Middle frontal gyrus (tissue), 1 donor: ENCODE measurements around the gene HMOX2.

Experiments used
- DNase-seq: peaks from one replicate; pipeline ENCODE4 v3.0.0-alpha.2; 2015; ENCODE audit warnings: low spot score; ENCODE audit errors: extremely low spot score

The HMOX2 gene

DNA sequence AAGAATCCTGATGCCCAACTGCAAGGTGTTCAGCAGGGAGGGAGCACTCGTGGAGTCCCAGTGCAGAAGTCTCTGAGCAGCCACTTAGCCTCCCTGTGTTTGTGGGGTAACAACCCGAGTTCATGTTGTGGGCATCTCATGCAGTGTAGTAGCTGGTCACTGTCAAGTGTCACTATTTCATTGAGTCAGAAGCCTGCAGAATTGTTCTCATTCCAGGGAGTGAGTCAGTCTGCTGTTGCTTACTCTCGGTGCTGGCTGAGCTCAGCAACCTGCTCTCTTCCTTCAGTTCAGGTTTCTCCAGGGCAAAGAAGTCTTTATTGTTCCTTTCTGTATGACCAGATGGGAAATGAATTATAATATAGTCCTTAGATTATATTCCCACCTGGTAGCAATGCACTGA, 24.1 kb downstream of the HMOX2 start:
- no peak for DNase-seq

DNA sequence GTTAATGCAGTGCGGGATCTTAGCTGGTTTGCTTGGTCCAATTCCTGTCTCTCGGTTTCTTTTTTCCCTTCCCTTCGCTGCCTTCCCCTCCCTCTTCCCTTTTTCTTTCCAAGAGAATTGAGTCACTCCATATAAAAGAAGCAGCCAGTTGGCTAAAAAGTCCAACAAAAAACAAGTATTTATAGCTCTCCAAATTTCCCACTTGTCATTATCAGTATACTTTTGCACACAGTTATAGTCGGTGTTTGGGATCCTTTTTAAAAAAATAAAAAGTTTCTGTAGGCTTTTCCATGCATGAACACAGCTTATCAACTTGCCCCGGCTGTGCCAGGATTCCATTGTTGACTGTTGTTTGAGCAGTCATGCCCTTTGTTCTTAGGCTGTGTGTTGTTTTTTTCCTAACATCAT, 24.9 kb downstream of the HMOX2 start:
- DNase-seq = no peak

DNA sequence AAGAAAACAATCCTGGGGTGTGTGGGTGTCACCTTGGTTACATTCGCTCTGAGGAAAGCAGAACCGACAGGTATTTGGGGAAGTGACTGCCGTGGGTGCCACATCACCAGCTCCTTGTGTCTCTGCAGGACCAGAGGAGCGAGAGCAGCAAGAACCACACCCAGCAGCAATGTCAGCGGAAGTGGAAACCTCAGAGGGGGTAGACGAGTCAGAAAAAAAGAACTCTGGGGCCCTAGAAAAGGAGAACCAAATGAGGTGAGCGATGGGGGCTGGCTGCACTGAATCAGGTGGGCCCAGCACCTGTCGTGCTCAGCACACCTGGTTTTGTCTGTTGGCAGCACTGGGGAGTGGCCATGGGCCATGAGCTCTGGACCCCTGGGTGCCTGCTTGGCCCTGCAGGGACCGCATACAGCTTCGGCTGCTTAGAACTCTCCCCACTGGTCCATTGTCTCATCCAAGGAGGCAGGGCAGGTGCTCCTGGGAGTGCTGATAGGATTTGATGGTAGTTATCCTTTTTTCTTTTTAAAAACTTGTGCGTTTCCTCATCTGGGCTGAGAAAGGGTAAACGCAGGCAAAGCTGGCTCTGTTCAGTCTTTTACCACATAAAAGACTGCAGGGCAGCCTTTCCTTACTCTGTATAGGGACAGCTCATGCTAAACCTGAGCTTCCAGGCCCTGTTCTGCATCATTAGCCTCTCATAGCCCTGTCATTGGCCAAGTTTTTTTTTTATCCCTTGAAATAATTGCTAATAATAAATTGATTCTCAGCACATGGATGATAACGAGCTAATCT, 29.4 kb downstream of the HMOX2 start:
- no peak for DNase-seq

DNA sequence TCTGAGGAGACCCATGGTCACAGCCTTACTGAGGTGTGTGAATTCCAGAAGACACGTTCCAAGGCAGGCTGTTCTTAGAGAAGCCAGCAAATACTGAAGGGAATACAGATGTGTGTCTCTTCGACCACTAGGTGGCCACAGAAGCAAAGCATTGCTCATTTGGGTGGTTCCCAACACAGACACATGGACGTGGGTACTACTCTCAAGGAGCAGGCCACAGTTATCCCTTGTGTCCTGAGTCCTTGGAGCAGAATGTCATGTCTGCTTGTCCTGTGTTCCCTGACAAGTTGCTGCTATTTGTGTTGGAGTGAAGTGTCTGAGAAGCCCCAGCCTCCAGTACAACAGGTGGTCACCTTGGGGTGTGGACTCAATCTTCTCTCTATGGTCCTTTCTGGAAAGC, 30.3 kb downstream of the HMOX2 start:
- DNase-seq = peak; percentile 71

DNA sequence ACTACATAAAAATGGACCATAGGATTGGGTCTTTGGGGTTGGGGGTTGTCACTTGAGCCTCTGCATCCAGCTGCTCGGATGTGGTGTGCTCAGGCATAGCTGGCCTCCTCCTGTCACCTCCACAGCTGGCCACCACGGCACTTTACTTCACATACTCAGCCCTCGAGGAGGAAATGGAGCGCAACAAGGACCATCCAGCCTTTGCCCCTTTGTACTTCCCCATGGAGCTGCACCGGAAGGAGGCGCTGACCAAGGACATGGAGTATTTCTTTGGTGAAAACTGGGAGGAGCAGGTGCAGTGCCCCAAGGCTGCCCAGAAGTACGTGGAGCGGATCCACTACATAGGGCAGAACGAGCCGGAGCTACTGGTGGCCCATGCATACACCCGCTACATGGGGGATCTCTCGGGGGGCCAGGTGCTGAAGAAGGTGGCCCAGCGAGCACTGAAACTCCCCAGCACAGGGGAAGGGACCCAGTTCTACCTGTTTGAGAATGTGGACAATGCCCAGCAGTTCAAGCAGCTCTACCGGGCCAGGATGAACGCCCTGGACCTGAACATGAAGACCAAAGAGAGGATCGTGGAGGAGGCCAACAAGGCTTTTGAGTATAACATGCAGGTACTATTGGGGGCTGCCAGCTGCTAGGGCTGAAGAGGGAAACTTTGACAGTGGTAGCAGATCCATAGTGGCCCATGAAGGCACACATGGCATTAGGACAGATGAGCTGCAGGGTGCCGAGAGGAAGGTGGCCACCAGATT, 31.6 kb downstream of the HMOX2 start:
- no peak for DNase-seq

DNA sequence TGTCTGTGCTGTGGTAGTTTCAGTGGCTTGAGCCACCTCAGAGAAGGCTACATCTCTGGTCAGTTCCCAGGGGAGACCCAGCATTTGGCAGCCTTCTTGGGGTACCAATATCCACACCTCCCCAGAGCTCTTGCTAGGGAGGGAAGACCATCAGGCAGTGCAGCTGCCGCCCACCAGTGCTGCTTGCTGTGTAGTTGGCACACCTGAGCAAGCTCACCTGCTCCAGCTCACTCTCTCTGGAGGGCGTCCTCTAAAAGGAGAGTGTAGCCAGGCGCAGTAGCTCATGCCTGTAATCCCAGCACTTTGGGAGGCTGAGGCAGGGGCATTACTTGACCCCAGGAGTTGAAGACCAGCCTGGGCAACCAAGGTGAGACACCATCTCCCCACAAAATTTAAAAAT, 32.6 kb downstream of the HMOX2 start:
- no peak for DNase-seq

DNA sequence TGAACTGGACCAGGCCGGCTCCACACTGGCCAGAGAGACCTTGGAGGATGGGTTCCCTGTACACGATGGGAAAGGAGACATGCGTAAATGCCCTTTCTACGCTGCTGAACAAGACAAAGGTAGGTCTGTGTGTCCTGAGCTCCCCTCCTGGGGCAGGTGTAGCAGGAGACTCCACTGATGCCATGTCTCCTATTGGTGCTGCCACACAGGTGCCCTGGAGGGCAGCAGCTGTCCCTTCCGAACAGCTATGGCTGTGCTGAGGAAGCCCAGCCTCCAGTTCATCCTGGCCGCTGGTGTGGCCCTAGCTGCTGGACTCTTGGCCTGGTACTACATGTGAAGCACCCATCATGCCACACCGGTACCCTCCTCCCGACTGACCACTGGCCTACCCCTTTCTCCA, 33.2 kb downstream of the HMOX2 start:
- DNase-seq = no peak

DNA sequence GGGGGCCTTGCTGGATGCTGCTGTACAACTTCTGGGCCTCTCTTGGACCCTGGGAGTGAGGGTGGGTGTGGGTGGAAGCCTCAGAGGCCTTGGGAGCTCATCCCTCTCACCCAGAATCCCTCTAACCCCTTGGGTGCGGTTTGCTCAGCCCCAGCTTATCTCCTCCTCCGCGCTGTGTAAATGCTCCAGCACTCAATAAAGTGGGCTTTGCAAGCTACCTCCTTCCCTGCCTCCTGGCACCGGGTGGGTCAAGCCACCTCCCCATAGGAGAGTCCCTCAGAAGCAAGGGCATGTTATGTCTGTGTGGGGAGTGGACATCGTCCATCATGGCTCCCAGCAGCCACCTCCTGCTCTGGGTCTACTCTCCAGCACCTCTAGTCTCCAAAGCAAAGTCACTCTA, 33.9 kb downstream of the HMOX2 start:
- no peak for DNase-seq

DNA sequence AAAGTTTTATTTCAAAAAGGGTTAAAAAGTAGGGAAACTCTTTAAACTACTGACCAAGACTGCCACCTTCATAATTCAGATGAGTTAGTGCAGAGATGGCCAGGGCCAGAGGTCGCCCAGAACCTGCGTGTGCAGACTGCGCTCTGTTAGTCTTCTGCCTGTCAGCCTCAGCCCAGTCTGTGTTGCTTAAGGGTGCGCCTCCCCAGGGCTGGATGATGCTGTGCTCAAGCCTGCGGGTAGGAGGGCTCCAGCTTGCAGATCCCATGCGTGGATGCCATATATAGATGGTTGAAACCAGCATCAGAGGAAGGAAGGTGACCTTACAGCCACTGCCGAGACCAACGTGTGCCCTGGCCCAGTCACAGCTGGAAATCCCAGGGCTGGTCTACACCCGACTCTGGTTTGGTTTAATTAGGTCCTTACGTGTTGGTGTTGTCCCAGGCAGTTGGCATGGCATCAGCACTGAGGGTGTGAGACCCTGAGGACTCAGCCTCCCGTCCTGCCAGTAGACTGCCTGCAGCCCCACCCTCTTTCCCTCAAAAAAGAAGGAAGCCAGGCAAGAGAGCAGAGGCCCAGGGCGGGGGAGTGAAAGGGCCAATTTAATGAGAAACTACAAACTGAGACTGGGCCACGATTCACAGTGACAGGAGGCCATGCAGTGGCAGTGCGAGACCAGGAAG, 34.7 kb downstream of the HMOX2 start:
- no peak for DNase-seq

DNA sequence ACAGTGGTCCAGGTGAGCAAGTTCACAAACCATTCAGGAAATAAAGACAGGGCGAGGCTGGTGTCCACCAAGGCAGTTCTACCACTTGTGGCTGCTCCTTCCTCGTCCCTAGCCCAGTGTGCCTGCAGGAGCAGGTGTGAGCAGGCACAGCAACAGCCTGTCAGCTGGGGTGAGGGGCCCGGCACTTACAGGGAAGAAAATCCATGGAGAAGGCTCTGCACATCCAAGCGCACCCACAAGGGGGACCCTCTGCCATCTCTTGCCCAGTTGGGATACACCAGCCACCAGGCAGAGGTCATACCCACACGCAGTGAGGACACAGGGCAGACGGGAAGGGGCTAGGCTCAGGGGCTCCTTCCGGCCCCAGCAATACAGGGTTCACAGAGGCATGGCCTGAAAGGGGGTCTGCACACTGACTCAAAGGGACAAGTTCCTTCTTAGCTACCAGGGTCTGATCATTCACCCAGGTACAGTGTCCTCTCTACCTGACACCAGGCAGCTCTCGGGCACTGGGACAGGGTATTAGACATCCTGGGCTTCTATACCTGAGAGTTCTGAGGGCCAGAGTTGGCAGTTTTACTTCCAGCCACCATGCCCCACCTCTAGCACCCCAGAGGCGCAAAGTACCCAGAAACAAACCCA, 35.4 kb downstream of the HMOX2 start:
- DNase-seq = no peak

DNA sequence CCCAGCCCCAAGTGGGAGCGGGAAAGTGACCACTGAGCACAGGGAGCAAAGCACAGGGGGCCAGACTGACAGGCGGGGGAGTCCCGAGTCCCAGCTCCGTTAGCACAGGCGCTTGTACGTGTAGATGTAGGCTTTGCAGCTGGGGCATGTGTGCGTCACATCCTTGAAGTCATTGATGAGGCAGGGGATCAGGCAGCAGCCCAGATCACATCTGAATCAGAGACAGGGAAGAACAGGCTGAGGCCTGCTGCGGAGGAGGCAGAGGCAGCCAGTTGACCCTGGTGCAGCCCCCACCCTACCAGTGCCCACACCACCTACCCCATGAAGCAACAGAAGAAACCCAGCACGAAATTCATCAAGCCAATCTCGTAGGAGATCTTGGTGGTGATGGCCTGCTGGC, 36.3 kb downstream of the HMOX2 start:
- DNase-seq = no peak

DNA sequence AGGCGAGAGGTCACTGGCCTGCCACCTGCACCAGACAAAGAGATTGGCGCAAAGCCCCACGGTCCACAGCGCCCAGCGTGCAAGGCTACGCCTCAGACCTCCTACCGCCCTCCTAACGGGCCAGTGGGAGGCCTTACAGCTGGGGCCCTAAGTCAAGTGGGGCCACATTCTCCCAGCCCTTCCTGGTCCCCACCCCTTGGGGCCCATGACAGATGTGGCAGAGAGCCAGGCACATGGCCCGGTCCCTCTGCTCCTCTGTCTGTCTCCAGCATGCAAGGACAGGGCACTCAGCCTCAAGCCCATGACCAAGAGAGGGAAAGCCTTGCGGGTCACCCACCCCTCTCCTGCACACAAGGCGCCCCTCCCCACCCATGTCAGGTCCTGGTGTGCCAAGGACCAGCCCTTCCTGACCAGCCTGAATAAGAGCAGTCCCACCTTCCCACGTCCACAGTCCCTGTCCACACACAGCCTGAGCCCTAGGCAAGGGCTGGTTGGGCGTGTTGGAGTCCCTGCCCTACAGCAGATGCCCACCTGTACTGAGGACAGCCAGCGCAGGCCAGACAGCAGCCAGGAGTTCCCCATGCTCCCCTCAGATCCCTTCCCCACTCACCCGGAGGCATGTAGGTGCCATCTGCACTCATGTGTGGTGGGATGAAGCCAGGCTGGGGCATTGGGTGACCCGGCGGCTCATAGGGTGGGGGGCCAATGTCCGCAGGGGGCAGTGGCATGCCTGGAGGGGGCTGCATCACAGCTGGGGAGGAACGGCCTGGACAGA, 37.1 kb downstream of the HMOX2 start:
- DNase-seq = no peak

DNA sequence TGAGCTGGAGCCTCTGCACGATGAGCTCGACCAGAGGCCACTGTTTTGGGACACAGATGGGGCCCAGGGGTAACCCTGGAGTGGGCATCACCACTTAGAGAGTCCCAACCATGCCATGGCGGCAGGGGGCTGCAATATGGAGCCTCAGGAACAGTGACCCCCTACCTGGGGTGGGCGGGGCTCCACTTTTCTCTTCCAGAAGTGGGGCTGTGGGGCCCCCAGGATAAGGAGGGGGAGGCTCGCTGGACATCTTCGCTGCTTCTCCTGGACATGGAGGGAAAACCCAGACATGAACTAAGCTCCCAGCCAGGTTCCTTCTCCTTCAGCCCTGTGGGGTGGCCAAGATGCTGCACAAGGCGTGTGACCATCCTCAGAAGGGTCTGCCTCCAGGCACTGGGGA, 37.7 kb downstream of the HMOX2 start:
- no peak for DNase-seq

DNA sequence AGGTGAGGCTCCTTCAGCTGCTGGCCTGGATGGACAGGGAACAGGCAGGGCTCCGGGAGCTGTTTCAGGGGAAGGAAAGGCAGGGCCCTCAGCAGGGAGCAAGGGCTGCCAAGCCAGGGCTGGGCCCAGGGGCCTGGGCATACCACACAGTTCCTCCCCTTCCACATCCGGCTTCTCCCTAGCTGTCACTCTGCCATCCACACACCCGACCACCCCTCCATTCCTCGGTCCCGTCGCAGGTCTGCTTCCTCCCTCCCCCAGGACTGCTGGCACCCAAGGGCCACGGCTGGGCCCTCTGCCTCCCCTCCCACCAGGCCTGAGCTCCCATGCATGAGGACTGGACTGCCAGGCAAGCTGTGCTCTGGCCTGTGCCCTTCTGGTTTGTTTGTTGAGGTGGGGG, 38.4 kb downstream of the HMOX2 start:
- no peak for DNase-seq

DNA sequence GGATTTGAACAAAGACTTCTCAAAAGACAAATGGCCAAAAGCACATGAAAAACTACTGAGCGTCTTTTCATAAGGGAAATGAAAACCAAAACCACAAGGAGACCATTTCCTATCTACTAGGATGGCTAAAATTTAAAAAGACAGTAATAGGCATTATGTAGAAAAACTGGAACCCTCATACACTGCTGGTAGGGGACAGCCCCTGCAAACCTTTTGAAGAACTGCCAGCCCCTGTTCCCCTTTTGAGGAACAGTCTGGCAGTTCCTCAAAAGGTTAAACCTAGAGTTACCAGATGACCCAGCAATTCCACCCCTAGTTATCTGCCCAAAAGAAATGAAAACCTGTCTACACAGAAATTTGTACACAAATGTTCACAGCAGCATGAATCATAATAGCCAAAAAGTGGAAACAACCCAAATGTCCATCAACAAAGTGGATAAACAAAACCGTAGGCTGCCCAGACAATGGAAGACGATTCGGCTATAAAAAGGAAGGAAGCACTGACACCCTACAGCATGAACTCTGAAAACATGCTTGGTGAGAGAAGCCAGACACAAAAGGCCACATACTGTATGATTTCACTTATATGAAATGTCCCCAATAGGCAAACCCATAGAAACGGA, 39.5 kb downstream of the HMOX2 start:
- DNase-seq = no peak

DNA sequence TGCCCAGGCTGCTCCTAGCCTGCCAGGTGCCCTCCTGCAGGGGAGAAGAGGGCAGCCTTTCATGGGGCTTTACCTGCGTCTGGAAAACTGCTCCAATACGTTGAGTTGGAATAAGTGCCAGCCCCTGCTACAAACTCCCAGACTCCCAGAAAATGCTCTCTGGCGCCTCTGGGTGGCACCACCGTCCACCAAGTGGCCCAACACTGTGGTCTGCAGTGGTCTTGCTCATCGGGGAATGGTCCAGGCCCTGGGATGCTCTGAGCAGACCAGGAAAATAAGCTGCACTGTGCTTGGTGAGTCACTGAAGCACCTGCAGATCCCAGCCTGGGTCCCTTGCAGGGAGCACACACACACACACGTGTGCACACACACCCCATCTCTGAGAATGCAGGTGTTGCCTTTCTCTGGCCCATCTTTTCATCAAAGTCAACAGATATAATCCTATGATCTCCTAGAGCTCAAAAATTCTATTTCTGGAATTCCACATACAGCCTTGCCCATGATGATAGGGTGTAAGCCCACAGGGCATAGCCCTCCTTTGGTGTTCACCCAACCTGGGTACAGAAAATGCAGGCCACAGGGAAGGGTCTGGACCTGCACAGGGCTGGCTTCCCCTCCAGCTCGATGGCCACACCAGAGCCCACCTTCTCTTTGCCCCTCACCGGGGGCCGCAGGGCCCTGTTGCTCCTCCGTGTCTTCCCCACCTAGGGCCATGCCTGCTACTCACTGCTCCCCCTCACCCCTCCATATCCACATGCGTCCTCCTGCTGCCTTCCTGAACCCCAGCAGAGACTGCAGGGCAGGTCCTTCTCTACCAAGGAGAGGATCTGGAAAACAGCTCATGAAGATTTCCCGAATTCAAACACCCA, 41.8 kb downstream of the HMOX2 start:
- no peak for DNase-seq

DNA sequence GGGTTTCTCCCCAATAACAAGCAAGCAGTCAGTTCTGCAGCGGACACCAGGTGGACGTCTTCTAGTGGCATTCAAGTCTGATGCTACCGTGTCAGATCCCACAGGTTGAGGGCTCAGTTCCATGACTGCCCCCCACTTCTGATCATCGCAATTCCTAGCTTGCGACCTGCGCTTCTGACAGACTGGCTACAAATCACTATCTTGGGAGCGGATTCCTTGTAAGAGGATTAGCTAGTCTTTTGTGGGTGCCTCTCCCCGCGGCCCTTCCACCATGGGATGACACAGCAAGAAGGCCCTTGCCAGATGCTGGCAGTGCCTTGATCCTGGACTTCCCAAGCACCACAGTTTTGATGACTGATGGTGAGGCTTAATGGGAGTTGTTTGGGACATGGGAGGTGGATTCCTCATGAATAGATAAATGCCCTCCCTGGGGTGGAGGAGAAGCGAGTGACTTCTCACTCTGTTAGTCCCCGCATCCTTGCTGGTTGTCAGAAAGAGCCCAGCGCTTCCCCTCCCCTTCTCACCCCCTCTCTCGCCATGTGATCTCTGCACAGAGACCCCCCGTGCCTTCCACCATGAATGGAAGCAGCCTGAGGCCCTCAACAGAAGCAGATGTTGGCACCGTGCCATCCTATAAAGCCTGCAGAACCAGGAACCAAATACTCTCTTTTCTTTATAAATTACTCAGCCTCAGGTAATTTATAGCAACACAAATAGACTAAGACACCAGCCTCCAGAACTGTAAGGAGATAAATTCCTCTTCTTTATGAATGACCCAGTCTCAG, 43.3 kb downstream of the HMOX2 start:
- DNase-seq = no peak

DNA sequence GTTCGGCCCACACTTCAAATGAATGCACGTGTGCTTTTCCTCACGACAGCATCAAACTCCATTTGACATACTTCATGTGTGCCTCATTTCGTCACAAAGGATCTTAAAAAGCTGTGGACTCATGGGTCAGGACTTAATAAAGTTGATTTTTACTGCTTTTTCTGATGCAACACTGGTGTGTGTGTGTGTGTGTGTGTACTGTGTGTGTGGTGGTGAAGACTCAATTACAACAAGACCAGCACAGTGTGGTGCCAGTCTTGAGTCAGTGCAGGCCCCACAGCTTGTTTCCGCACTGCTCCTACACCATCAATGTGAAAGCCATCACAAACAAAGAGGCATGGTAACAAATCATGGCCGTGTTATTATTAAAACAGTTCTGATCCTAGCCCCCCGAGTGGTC, 44.7 kb downstream of the HMOX2 start:
- DNase-seq = no peak

DNA sequence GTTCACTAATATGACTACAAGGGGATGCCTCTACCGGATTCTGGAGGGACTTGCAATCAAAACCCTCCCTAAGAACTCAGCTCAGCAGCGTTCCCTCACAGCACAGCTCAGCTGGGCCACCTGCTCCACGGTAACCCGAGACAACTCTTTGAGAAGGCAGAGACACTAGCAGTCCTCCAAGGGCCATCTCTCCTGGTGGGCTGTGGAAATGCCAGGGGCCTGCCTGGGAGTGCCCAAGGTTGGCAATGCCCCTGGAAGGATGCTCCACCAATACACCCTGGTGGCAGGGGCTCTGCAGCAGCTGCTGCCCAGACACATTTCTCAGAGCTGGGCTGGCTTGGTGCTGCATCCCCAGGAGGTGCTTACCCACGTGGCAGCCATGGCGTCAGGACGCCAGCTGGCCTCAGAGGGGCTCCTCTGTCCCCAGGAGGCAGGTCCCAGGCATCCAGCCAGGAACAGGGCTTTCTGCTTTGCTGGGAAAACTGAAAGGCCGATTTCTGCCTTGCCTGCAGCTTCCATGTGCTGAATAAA, 45.9 kb downstream of the HMOX2 start:
- peak; percentile 61 for DNase-seq
